Natural killer cell (primary cell): ENCODE results near the gene CHST11. TPM values are rescaled to one million over a fixed set of nuclear protein-coding genes. Genes with fewer than 3 reads are reported as not detected.

Source experiments
- ATAC-seq, 3 donors: fragments of 150-1000 bp in 2 of 3; fragments of 200-7000 bp in 1 of 3; cut with Tn5 transposase; 1 replicate in 1 of 3; 2 replicates in 2 of 3; pipeline ENCODE4 v1.10.0; 2021; ENCODE audit warnings: mild to moderate bottlenecking in 2 of 3, moderate library complexity in 2 of 3
- DNase-seq, 2 donors: peaks; one replicate each; pipeline versions ENCODE4 v3.0.0 to v3.0.0-alpha.2; 2013 to 2021; ENCODE audit warnings: mixed read lengths in 1 of 2
- H3K27ac ChIP-seq: one replicate; pipeline ENCODE4 v1.5.1; 2013; ENCODE audit warnings: mild to moderate bottlenecking, low read length
- H3K27me3 ChIP-seq: one replicate; pipeline ENCODE4 v1.6.1; 2013; ENCODE audit warnings: low read length; ENCODE audit not compliant: control insufficient read depth, insufficient read depth
- H3K36me3 ChIP-seq: one replicate; pipeline ENCODE4 v1.6.1; 2013; ENCODE audit warnings: low read length; ENCODE audit not compliant: control insufficient read depth, insufficient read depth
- H3K4me1 ChIP-seq: one replicate; pipeline ENCODE4 v1.6.1; 2013; ENCODE audit warnings: low read length; ENCODE audit not compliant: control insufficient read depth, insufficient read depth
- H3K4me3 ChIP-seq: one replicate; pipeline ENCODE4 v1.5.1; 2013; ENCODE audit warnings: low read length
- H3K9me3 ChIP-seq: one replicate; pipeline ENCODE4 v1.6.1; 2013; ENCODE audit warnings: low read length; ENCODE audit not compliant: control insufficient read depth, insufficient read depth
- H3K27ac Mint-ChIP-seq, 2 donors: one replicate each; pipeline ENCODE4 v1.8.0; 2022; ENCODE audit warnings: mild to moderate bottlenecking in 2 of 2, mixed read lengths in 2 of 2, moderate library complexity in 1 of 2
- H3K27me3 Mint-ChIP-seq, 2 donors: one replicate each; pipeline ENCODE4 v1.8.0; 2022; ENCODE audit warnings: low read depth in 2 of 2, mixed read lengths in 2 of 2
- H3K36me3 Mint-ChIP-seq: one replicate; pipeline ENCODE4 v1.8.0; 2022; ENCODE audit warnings: mixed read lengths
- H3K4me1 Mint-ChIP-seq, 2 donors: one replicate each; pipeline ENCODE4 v1.8.0; 2022; ENCODE audit warnings: mixed read lengths in 2 of 2
- H3K4me3 Mint-ChIP-seq: one replicate; pipeline ENCODE4 v1.8.0; 2022; ENCODE audit warnings: mild to moderate bottlenecking, moderate library complexity, mixed read lengths
- H3K9me3 Mint-ChIP-seq, 2 donors: one replicate each; pipeline ENCODE4 v1.8.0; 2022; ENCODE audit warnings: mixed read lengths in 2 of 2
- WGBS: methylation state at CpG from one replicate; pipeline ENCODE4 v1.1.7; 2013; ENCODE audit warnings: missing lambda C conversion rate; ENCODE audit not compliant: insufficient coverage; 5-methylcytosine and 5-hydroxymethylcytosine counted together
- intact Hi-C: fragments of 100-400 bp; cut with micrococcal nuclease; formaldehyde crosslinking; loops from one replicate; pipeline ENCODE4 v1.14.2; 2022
- total RNA-seq, 4 donors: library from RNA; stranded (reverse); fragments of 120-200 nt in 1 of 4; gene quantifications; one replicate each; pipeline versions ENCODE4 v1.2.3 to v1.2.4, GENCODE V29; 2013 to 2022
- TF ChIP-seq, protein P1 (sequence below): fragments of 200-600 bp; IDR thresholded peaks from one replicate; pipeline ENCODE4 v1.8.0; 2022; ENCODE audit warnings: antibody characterized with exemption

Gene CHST11
- total RNA-seq, 3 donors from 2014 or later (not counting 1 experiment from before 2014, with no cell fraction given): 85.3 to 118 (median 96.1) TPM

DNA sequence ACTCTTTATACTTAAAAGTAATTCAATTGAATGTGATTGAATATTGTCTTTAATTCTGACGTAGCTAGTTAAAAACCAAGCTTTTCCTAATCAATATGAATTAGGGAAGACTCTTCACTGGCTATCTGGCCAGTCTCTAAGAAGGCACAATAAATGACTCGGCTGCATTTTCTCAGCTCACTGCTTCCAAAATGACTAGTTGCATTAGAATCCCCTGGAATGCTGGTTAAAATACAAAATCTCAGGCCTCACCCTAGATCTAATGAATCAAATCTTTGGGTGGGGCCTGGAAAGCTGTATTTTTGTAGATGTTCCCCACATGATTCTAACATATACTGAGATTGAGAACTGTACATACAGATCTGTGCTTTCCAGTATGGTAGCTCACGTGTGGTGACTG lies 242.1 kb downstream of the CHST11 start:
- Histone ChIP-seq H3K27ac (no peak overlapping the region), H3K9me3 (no peaks in the 10 kb centered on the region), H3K4me1 (peaks cover 29% of the 10 kb centered on the region), H3K27me3 (no peaks in the 10 kb centered on the region), H3K36me3 (no peaks in the 10 kb centered on the region), H3K4me3 (no peak overlapping the region)
- Mint-ChIP-seq H3K9me3 (no peaks in the 10 kb centered on the region), H3K4me3 (no peak overlapping the region), H3K27ac (peak overlapping the region; percentile 11 to 24), H3K27me3 (no peaks in the 10 kb centered on the region), H3K36me3 (no peaks in the 10 kb centered on the region), H3K4me1 (peaks cover 75 to 80% of the 10 kb centered on the region in 2 donors)
- TF ChIP-seq, protein P1, sequence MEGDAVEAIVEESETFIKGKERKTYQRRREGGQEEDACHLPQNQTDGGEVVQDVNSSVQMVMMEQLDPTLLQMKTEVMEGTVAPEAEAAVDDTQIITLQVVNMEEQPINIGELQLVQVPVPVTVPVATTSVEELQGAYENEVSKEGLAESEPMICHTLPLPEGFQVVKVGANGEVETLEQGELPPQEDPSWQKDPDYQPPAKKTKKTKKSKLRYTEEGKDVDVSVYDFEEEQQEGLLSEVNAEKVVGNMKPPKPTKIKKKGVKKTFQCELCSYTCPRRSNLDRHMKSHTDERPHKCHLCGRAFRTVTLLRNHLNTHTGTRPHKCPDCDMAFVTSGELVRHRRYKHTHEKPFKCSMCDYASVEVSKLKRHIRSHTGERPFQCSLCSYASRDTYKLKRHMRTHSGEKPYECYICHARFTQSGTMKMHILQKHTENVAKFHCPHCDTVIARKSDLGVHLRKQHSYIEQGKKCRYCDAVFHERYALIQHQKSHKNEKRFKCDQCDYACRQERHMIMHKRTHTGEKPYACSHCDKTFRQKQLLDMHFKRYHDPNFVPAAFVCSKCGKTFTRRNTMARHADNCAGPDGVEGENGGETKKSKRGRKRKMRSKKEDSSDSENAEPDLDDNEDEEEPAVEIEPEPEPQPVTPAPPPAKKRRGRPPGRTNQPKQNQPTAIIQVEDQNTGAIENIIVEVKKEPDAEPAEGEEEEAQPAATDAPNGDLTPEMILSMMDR: no peak
- DNase-seq (no peak), ATAC-seq (no peak)
- intact Hi-C loops: no loop called here
- WGBS: 87% methylated on average over 1 of the region's 3 CpGs

DNA sequence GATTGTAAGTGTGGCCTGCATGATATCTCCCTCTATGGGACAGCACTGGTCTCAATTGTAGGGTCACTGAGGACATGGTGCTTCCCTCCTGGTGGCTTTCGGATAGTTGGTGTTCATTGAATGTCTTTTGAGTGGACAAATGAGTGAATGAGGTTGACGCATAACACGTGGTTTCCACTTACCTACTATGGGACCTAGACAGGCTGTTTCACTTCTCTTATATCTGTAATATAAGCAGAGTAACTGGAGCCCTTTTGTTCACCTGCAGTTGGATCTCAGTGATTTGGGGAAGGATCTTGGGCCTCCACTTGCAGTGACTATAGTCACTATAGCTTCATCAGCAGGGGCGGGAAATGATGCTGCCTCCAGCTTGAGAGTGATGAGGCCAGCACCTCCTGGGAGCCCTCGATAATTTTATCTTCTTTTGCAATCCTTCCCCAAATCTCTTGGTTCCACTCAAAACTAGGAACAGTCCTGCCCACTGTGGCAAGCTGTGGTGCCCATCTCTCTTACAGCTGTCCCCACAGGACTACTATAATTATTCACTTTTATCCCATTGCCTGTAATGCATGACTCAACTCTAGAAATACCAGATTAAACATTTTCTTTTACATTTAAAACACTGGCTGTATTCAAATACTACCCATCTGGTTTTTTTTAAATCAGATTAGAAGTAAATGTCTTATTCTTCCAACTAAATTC lies 242.9 kb downstream of the CHST11 start:
- ATAC-seq: no peak
- no peak for DNase-seq
- Mint-ChIP-seq H3K27me3 (no peaks in the 10 kb centered on the region), H3K4me3 (no peak overlapping the region), H3K4me1 (peaks cover 71 to 74% of the 10 kb centered on the region in 2 donors), H3K36me3 (no peaks in the 10 kb centered on the region), H3K27ac (peak overlapping the region; percentile 11 to 24), H3K9me3 (no peaks in the 10 kb centered on the region)
- Histone ChIP-seq H3K27ac (no peak overlapping the region), H3K27me3 (no peaks in the 10 kb centered on the region), H3K4me3 (no peak overlapping the region), H3K9me3 (no peaks in the 10 kb centered on the region), H3K36me3 (no peaks in the 10 kb centered on the region), H3K4me1 (peaks cover 21% of the 10 kb centered on the region)
- 55% methylated on average over 3 of the region's 5 CpGs for WGBS
- TF ChIP-seq, protein P1: no peak
- intact Hi-C loops: no loop called here

DNA sequence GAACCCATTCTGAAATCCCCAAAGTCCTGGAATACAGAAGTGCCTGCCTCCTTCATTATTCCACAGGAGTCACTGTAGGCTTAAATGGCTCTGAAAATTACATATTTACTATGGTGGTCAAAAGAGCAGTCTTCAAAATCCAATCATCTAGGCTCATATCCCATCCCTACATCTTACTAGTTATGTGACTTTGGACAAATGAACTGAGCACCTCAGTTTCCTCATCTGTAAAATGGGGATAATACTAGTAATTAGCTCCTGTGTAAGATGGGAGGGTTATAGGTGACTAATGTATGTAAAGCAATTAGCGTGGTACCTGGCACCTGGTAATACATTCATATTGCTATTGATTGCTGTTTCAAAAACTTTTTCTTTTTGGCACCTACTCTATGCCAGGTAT lies 243.6 kb downstream of the CHST11 start:
- Histone ChIP-seq H3K27ac (no peak overlapping the region), H3K27me3 (no peaks in the 10 kb centered on the region), H3K4me3 (no peak overlapping the region), H3K9me3 (no peaks in the 10 kb centered on the region), H3K36me3 (no peaks in the 10 kb centered on the region), H3K4me1 (peaks cover 14% of the 10 kb centered on the region)
- TF ChIP-seq, protein P1: no peak
- Mint-ChIP-seq H3K27ac (peak overlapping the region in 1 of 2 donors; percentile 18), H3K4me1 (peaks cover 64 to 67% of the 10 kb centered on the region in 2 donors), H3K9me3 (no peaks in the 10 kb centered on the region), H3K4me3 (no peak overlapping the region), H3K27me3 (no peaks in the 10 kb centered on the region), H3K36me3 (no peaks in the 10 kb centered on the region)
- DNase-seq: no peak
- no peak for ATAC-seq
- intact Hi-C loops: no loop called here
- WGBS: no CpG with 5 or more reads among the region's 1 CpG

DNA sequence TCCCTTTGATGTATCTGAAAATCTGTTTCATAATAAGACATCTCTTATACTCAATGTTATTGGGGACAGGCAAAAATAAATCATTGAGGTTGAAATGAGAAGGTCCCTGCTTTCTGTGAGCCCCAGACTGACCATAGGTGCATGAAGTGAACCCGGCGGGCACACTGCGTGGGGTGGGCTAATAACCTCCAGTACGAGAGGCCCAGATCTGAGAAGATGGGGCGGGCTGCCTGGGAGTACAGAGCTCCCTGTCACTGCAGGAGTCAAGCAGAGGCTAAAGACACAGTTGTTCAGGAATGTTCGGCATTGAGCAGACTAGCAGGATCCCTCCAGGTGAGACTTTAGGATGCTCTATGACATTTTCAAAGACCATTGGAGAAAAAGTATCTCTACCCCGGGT lies 244.6 kb downstream of the CHST11 start:
- H3K4me1 Mint-ChIP-seq: peaks cover 56 to 59% of the 10 kb centered on the region in 2 donors
- Histone ChIP-seq H3K27ac (no peak overlapping the region), H3K4me1 (peaks cover 5% of the 10 kb centered on the region), H3K9me3 (no peaks in the 10 kb centered on the region), H3K36me3 (no peaks in the 10 kb centered on the region), H3K4me3 (no peak overlapping the region), H3K27me3 (no peaks in the 10 kb centered on the region)
- no peaks in the 10 kb centered on the region for H3K9me3 Mint-ChIP-seq
- H3K36me3 Mint-ChIP-seq: no peaks in the 10 kb centered on the region
- ATAC-seq: no peak
- no peak overlapping the region for H3K4me3 Mint-ChIP-seq
- no peak for DNase-seq
- no peaks in the 10 kb centered on the region for H3K27me3 Mint-ChIP-seq
- 98% methylated on average over 7 of the region's 7 CpGs for WGBS
- TF ChIP-seq, protein P1: no peak
- H3K27ac Mint-ChIP-seq: peak overlapping the region in 1 of 2 donors; percentile 18
- intact Hi-C loops: no loop called here
